ENCODE results near the gene OR2AT4.

DNA sequence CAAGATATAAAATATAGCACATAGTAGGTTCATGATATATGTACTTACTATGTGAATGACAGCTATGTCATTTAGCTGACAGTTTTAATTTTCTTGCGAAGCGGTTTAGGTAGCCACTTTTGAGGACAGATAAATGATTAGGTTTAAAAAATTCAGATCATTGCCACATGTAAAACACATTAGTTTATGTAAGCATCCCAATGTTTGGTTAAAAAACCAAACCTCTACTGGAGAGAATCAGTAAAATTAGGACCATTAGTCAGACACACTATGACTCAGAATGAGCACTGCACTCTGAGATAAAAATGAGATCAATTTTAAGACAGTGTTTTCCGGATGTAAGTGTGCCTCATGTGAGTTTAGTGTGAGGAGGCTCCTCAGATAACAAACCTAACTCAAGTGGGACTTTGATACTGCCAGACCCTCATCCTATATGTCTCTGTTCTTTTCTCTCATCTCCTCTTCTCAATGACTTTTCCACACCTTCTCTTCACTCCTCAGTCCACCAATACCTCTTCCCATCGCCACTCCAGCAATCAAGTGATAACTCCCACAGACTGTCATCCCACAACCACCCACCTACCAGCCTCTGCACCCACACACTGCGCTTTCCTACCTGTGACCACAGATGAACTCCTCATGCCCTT, 6.8 kb upstream of the OR2AT4 start:
- TF ChIP-seq, protein P1, sequence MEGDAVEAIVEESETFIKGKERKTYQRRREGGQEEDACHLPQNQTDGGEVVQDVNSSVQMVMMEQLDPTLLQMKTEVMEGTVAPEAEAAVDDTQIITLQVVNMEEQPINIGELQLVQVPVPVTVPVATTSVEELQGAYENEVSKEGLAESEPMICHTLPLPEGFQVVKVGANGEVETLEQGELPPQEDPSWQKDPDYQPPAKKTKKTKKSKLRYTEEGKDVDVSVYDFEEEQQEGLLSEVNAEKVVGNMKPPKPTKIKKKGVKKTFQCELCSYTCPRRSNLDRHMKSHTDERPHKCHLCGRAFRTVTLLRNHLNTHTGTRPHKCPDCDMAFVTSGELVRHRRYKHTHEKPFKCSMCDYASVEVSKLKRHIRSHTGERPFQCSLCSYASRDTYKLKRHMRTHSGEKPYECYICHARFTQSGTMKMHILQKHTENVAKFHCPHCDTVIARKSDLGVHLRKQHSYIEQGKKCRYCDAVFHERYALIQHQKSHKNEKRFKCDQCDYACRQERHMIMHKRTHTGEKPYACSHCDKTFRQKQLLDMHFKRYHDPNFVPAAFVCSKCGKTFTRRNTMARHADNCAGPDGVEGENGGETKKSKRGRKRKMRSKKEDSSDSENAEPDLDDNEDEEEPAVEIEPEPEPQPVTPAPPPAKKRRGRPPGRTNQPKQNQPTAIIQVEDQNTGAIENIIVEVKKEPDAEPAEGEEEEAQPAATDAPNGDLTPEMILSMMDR (IDR thresholded peaks at IDR 0.05), result no peak
- no peak for TF ChIP-seq POLR2A (IDR thresholded peaks at IDR 0.05)
- TF ChIP-seq POLR2AphosphoS5 (IDR thresholded peaks at IDR 0.05), result no peak
